SK-N-SH (cell line): ENCODE measurements around the gene CDKAL1.

Source experiments
- CTCF ChIP-seq: fragments of 200-600 bp; sonication (generic); IDR thresholded peaks from 2 replicates; pipeline ENCODE4 v1.6.1; 2017; ENCODE audit warnings: antibody characterized with exemption, mild to moderate bottlenecking, moderate library complexity
- EP300 ChIP-seq, 2 experiments: IDR thresholded peaks; 2 replicates each; pipeline versions ENCODE4 v1.4.0 to v1.6.1; 2012; ENCODE audit warnings: borderline replicate concordance in 1 of 2, low read depth in 1 of 2, low read length in 1 of 2
- EZH2phosphoT487 ChIP-seq: fragments of 200-600 bp; sonication (generic); IDR thresholded peaks from 2 replicates; pipeline ENCODE4 v1.6.1; 2017; ENCODE audit warnings: low read depth, mixed run types, mild to moderate bottlenecking, antibody characterized with exemption, moderate library complexity, borderline replicate concordance
- GABPA ChIP-seq: IDR thresholded peaks from 2 replicates; pipeline ENCODE4 v1.4.0; 2012; ENCODE audit warnings: low read depth, mild to moderate bottlenecking
- MAX ChIP-seq: IDR thresholded peaks from 2 replicates; pipeline ENCODE4 v1.4.0; 2012; ENCODE audit warnings: low read depth
- POLR2AphosphoS5 ChIP-seq: IDR thresholded peaks from 2 replicates; pipeline ENCODE4 v1.6.1; 2012; ENCODE audit warnings: low read depth, low read length
- RCOR1 ChIP-seq: fragments of 150-350 bp; IDR thresholded peaks from 2 replicates; pipeline ENCODE4 v1.6.1; 2017; ENCODE audit warnings: antibody characterized with exemption, low read length
- REST ChIP-seq: IDR thresholded peaks from 2 replicates; pipeline ENCODE4 v1.6.1; 2012; ENCODE audit warnings: mild to moderate bottlenecking, low read depth, low read length, moderate library complexity
- SIN3A ChIP-seq: IDR thresholded peaks from 2 replicates; pipeline ENCODE4 v1.6.1; 2012; ENCODE audit warnings: low read depth, mild to moderate bottlenecking, low read length, moderate library complexity, borderline replicate concordance
- SMC3 ChIP-seq: IDR thresholded peaks from 2 replicates; pipeline ENCODE4 v1.6.1; 2012; ENCODE audit warnings: low read depth, low read length, improper control_type of control experiment
- TAF1 ChIP-seq: IDR thresholded peaks from 2 replicates; pipeline ENCODE4 v1.6.1; 2012; ENCODE audit warnings: low read depth, mild to moderate bottlenecking, low read length, moderate library complexity, borderline replicate concordance
- USF2 ChIP-seq: fragments of 150-350 bp; IDR thresholded peaks from 2 replicates; pipeline ENCODE4 v1.6.1; 2017; ENCODE audit warnings: antibody characterized with exemption, low read length, low read depth, borderline replicate concordance
- YY1 ChIP-seq: IDR thresholded peaks from 2 replicates; pipeline ENCODE4 v1.4.0; 2012; ENCODE audit warnings: low read depth, mild to moderate bottlenecking

- TF ChIP-seq CTCF (no peak), RCOR1 (no peak), SMC3 (no peak), YY1 (no peak), SIN3A (no peak), POLR2AphosphoS5 (no peak), USF2 (no peak), MAX (no peak), REST (no peak), GABPA (no peak), EP300 (IDR thresholded peaks at IDR 0.05; ENCODE audit: borderline replicate concordance in 1 of 2, low read depth in 1 of 2, low read length in 1 of 2) (no peak; a peak in 1 of 4 replicates), EZH2phosphoT487 (no peak), TAF1 (no peak)
Measured at GRCh38 chr6:21199262-21199661, 665.0 kb downstream of the CDKAL1 start.
